Colonic mucosa (tissue), 4 donors: ENCODE results near the gene SWI5. TPM values are rescaled to one million over a fixed set of nuclear protein-coding genes. Genes with fewer than 3 reads are reported as not detected.

Experiments
- DNase-seq: peaks from one replicate; pipeline ENCODE4 v3.0.0-alpha.2; 2020
- H3K27ac ChIP-seq: fragments of 200-600 bp; one replicate; pipeline ENCODE4 v1.8.0; 2021
- H3K27me3 ChIP-seq: fragments of 200-600 bp; one replicate; pipeline ENCODE4 v1.8.0; 2021
- H3K36me3 ChIP-seq: fragments of 200-600 bp; one replicate; pipeline ENCODE4 v1.8.0; 2021
- H3K4me1 ChIP-seq: fragments of 200-600 bp; one replicate; pipeline ENCODE4 v1.8.0; 2021; ENCODE audit warnings: mild to moderate bottlenecking
- H3K4me3 ChIP-seq: fragments of 200-600 bp; one replicate; pipeline ENCODE4 v1.8.0; 2021
- H3K9ac ChIP-seq, 2 donors: one replicate each; pipeline ENCODE4 v1.7.0; 2013; ENCODE audit warnings: control low read depth in 2 of 2, low read depth in 2 of 2, low read length in 2 of 2
- H3K9me3 ChIP-seq: fragments of 200-600 bp; one replicate; pipeline ENCODE4 v1.8.0; 2021
- CTCF ChIP-seq: fragments of 200-600 bp; IDR thresholded peaks from one replicate; pipeline ENCODE4 v1.8.0; 2022; ENCODE audit warnings: antibody characterized with exemption, mild to moderate bottlenecking
- intact Hi-C: fragments of 100-400 bp; cut with DNase I; formaldehyde crosslinking; loops from one replicate; pipeline ENCODE4 v1.14.1; 2022
- total RNA-seq, 2 donors: library from RNA; stranded (reverse); fragmentation: NEBNext Ultra II Directional in 1 of 2; extraction: Animal tissue kit (Norgen Biotek cat#: 25700) in 1 of 2; gene quantifications; one replicate each; pipeline ENCODE4 v1.2.1, GENCODE V29; 2021
- donor health status: healthy.
- donor health status: DM: no; HTN: no; CAD: no.
- donor health status: DM: no; HTN: no; CAD: no.

The SWI5 gene
- total RNA-seq, 2 donors from 2014 or later = 14.4 to 24.2 TPM

GRCh38 chr9:128324401-128324800 lies 48.3 kb downstream of the SWI5 start:
- DNase-seq = no peak
- H3K9me3 ChIP-seq = no peaks in the 10 kb centered on the region
- no peaks in the 10 kb centered on the region for H3K27me3 ChIP-seq
- peaks cover 11% of the 10 kb centered on the region for H3K36me3 ChIP-seq
- H3K9ac ChIP-seq = no peak overlapping the region
- intact Hi-C loops = no loop called here
- TF ChIP-seq CTCF = no peak
- H3K27ac ChIP-seq = no peak overlapping the region
- H3K4me1 ChIP-seq = peaks cover 6% of the 10 kb centered on the region
- H3K4me3 ChIP-seq = no peak overlapping the region

GRCh38 chr9:128325629-128326028 lies 49.6 kb downstream of the SWI5 start:
- Histone ChIP-seq H3K4me3 (no peak overlapping the region), H3K27me3 (no peaks in the 10 kb centered on the region), H3K9me3 (no peaks in the 10 kb centered on the region), H3K4me1 (peaks cover 6% of the 10 kb centered on the region), H3K27ac (no peak overlapping the region), H3K9ac (no peak overlapping the region), H3K36me3 (peaks cover 11% of the 10 kb centered on the region)
- no peak for TF ChIP-seq CTCF
- intact Hi-C loops = no loop called here
- no peak for DNase-seq

GRCh38 chr9:128333451-128333869 lies 57.4 kb downstream of the SWI5 start:
- Histone ChIP-seq H3K4me1 (no peaks in the 10 kb centered on the region), H3K27me3 (no peaks in the 10 kb centered on the region), H3K4me3 (no peak overlapping the region), H3K9me3 (no peaks in the 10 kb centered on the region), H3K27ac (no peak overlapping the region), H3K9ac (no peak overlapping the region), H3K36me3 (peaks cover 4% of the 10 kb centered on the region)
- no peak for TF ChIP-seq CTCF
- no peak for DNase-seq
- intact Hi-C loops = no loop called here

- Histone ChIP-seq H3K4me1 (no peaks in the 10 kb centered on the region), H3K27ac (no peak overlapping the region), H3K36me3 (peaks cover 4% of the 10 kb centered on the region), H3K27me3 (no peaks in the 10 kb centered on the region), H3K4me3 (no peak overlapping the region), H3K9me3 (no peaks in the 10 kb centered on the region), H3K9ac (no peak overlapping the region)
- no peak for DNase-seq
- intact Hi-C loops = no loop called here
- TF ChIP-seq CTCF = no peak
These were observed 59.1 kb downstream of the SWI5 start for GRCh38 chr9:128335161-128335560.

- intact Hi-C loops = no loop called here
- TF ChIP-seq CTCF = no peak
These were observed 59.8 kb downstream of the SWI5 start for GRCh38 chr9:128335914-128336313.

GRCh38 chr9:128337936-128338335 lies 61.9 kb downstream of the SWI5 start:
- Histone ChIP-seq H3K4me3 (no peak overlapping the region), H3K27ac (no peak overlapping the region), H3K36me3 (peaks cover 4% of the 10 kb centered on the region), H3K9ac (no peak overlapping the region), H3K9me3 (no peaks in the 10 kb centered on the region), H3K4me1 (no peaks in the 10 kb centered on the region), H3K27me3 (no peaks in the 10 kb centered on the region)
- intact Hi-C loops = no loop called here
- DNase-seq = no peak
- TF ChIP-seq CTCF = no peak

More at GRCh38 chr9:128335914-128336313, 59.8 kb downstream of the SWI5 start:
- no peak for DNase-seq
- Histone ChIP-seq H3K9me3 (no peaks in the 10 kb centered on the region), H3K9ac (no peak overlapping the region), H3K4me3 (no peak overlapping the region), H3K27ac (no peak overlapping the region), H3K4me1 (no peaks in the 10 kb centered on the region), H3K36me3 (peaks cover 4% of the 10 kb centered on the region), H3K27me3 (no peaks in the 10 kb centered on the region)
